ENCODE data around the gene GOT2.
"Not testable (repeated sequence)": the region's sequence is repeated elsewhere in the genome, so short reads cannot be mapped to it uniquely, and the experiment has no call there.

The GOT2 gene

DNA sequence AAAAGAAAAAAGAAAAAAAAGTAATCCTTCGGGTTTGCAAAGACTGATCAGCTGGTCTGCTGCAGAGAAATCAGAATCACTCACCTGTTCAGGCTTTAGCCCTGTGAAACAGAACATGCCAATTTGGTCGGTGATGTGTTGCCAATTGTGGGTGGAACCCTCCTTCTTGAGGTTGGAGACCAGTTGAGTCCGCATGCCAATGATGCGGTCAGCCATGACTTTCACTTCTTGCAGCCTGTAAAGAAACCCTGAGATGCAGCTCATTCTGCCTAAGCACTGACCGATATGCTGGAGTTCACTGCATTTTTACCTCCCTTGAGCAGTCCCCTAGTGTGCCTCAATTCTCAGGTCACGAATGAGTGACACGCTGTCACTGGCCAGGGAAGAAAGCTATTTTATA is 24.8 kb downstream of the GOT2 start:
- no peak overlapping the region for H3K4me3 ChIP-seq (ENCODE audit: low read depth, low read length)
- no peak for DNase-seq (ENCODE audit: low read depth)
- TF ChIP-seq, protein P1, sequence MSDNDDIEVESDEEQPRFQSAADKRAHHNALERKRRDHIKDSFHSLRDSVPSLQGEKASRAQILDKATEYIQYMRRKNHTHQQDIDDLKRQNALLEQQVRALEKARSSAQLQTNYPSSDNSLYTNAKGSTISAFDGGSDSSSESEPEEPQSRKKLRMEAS (IDR thresholded peaks at IDR 0.05; ENCODE audit: low read depth, low read length): no peak
- TF ChIP-seq POLR2A (IDR thresholded peaks at IDR 0.05; ENCODE audit: extremely low read depth, insufficient read length): no peak
- TF ChIP-seq, protein P2, sequence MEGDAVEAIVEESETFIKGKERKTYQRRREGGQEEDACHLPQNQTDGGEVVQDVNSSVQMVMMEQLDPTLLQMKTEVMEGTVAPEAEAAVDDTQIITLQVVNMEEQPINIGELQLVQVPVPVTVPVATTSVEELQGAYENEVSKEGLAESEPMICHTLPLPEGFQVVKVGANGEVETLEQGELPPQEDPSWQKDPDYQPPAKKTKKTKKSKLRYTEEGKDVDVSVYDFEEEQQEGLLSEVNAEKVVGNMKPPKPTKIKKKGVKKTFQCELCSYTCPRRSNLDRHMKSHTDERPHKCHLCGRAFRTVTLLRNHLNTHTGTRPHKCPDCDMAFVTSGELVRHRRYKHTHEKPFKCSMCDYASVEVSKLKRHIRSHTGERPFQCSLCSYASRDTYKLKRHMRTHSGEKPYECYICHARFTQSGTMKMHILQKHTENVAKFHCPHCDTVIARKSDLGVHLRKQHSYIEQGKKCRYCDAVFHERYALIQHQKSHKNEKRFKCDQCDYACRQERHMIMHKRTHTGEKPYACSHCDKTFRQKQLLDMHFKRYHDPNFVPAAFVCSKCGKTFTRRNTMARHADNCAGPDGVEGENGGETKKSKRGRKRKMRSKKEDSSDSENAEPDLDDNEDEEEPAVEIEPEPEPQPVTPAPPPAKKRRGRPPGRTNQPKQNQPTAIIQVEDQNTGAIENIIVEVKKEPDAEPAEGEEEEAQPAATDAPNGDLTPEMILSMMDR (IDR thresholded peaks at IDR 0.05; ENCODE audit: low read depth, low read length): no peak
- no peak for TF ChIP-seq MYC (IDR thresholded peaks at IDR 0.05; ENCODE audit: low read depth, low read length)

DNA sequence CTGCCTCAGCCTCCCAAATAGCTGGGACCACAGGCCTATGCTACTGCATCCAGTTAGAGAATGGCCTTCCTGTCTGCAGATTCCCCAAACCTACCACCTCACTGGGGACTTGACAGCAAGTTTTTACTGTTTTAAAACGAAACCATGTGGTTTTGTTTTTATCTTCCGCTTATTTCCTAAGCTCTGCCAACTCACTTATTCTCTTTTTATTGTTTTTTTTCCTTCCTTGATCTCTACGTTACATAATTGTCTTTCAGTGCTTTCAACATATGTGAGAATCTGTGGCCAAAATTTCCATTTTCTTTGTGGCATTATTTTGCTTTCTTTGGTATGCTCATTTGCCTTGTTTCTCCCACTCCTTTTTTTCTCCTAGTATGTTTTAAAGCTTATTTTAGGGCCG is 35.0 kb downstream of the GOT2 start:
- no peak for DNase-seq (ENCODE audit: low read depth)
- TF ChIP-seq, protein P2 (IDR thresholded peaks at IDR 0.05; ENCODE audit: low read depth, low read length): no peak
- peak; percentile 41; the same call in 1 of the 2 replicates for TF ChIP-seq MYC (IDR thresholded peaks at IDR 0.05; ENCODE audit: low read depth, low read length)
- TF ChIP-seq, protein P1 (IDR thresholded peaks at IDR 0.05; ENCODE audit: low read depth, low read length): peak; percentile 30; the same call in 1 of the 2 replicates
- no peak overlapping the region for H3K4me3 ChIP-seq (ENCODE audit: low read depth, low read length)

DNA sequence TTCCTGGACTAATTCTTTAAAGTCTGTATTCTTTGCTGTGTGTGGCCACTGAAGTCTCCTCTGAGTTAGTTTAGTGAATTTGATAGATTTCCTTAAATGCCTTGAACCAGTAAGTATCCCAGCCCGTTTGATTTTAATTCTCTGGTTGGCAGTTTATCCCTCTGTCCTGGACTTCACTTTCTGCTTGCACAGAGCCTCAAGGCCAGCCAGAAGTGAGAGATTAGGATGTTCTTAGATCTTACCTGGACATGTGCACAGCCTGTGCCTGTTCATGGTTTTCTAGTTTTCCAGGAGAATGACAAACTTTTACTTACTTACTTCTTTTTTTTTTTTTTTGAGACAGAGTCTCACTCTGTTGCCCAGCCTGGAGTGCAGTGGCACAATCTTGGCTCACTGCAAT is 38.7 kb downstream of the GOT2 start:
- no peak overlapping the region for H3K4me3 ChIP-seq (ENCODE audit: low read depth, low read length)
- TF ChIP-seq, protein P1 (IDR thresholded peaks at IDR 0.05; ENCODE audit: low read depth, low read length): no peak
- TF ChIP-seq POLR2A (IDR thresholded peaks at IDR 0.05; ENCODE audit: extremely low read depth, insufficient read length) (no peak), MYC (IDR thresholded peaks at IDR 0.05; ENCODE audit: low read depth, low read length) (no peak)
- TF ChIP-seq, protein P2 (IDR thresholded peaks at IDR 0.05; ENCODE audit: low read depth, low read length): no peak
- DNase-seq (ENCODE audit: low read depth): no peak

DNA sequence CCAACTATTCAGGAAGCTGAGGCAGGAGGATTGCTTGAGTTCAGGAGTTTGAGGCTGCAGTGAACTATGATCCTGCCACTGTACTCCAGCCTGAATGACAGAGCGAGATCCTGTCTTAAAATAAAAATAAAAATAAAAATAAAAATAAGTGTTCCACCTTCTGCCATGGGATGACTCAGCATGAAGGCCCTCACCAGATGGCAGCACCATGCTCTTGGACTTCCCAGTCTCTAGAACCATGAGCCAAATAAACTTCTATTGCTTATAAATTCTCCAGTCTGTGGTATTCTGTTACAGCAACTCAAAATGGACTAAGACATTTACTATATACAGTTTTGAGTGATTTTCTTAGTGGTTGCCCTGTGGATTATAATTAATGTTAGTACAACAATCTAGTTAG is 41.7 kb downstream of the GOT2 start:
- DNase-seq (ENCODE audit: low read depth): no peak
- TF ChIP-seq, protein P2 (IDR thresholded peaks at IDR 0.05; ENCODE audit: low read depth, low read length): no peak
- TF ChIP-seq, protein P1 (IDR thresholded peaks at IDR 0.05; ENCODE audit: low read depth, low read length): no peak
- TF ChIP-seq POLR2A (IDR thresholded peaks at IDR 0.05; ENCODE audit: extremely low read depth, insufficient read length) (no peak), MYC (IDR thresholded peaks at IDR 0.05; ENCODE audit: low read depth, low read length) (no peak)
- H3K4me3 ChIP-seq (ENCODE audit: low read depth, low read length): no peak overlapping the region

DNA sequence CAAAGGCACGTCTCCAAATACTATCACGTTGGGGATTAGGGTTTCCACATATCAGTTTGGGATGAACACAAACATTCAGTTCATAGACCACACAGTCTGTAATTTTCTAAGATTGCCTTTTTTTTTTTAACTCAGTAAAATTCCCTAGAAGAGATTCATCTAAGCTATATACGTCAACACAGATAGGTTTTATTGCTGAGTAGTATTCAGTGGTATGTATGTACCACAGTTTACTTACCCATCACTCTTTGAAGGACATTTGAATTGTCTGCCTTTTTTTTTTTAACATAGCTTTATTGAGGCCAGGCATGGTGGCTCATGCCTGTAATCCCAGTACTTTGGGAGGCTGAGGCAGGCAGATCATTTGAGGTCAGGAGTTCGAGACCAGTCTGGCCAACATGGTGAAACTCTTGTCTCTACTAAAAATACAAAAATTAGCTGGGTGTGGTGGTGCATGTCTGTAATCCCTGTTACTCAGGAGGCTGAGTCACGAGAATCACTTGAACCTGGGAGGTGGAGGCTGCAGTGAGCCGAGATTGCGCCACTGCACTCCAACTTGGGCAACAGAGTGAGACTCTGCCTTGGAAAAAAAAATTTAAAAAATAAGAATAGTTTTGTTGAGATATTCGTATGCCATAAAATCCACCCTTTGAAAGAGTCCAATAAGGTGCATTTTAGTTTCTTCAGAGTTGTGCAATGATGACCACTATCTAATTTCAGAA is 47.0 kb downstream of the GOT2 start:
- not testable (repeated sequence) for DNase-seq (ENCODE audit: low read depth); H3K4me3 ChIP-seq (ENCODE audit: low read depth, low read length)

DNA sequence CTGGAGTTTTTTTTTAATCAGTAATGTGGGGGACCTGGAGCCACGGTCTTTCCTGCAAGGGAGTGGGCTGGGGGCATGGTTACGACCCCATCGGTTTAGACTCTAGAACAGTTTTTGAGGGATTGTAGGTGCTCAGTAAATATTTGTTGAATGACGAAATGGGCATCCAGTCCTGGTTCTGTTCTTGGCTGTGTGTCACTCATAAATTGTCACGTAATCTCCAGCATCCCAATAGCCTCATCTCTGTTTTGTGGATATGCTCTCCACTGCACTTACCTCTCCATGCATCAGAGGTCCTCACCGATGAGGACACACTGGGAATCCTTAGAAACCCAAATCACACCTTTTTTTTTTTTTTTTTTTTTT is 49.0 kb downstream of the GOT2 start:
- TF ChIP-seq, protein P2 (IDR thresholded peaks at IDR 0.05; ENCODE audit: low read depth, low read length): no peak
- TF ChIP-seq, protein P1 (IDR thresholded peaks at IDR 0.05; ENCODE audit: low read depth, low read length): no peak
- TF ChIP-seq MYC (IDR thresholded peaks at IDR 0.05; ENCODE audit: low read depth, low read length) (no peak), POLR2A (IDR thresholded peaks at IDR 0.05; ENCODE audit: extremely low read depth, insufficient read length) (no peak)
- DNase-seq (ENCODE audit: low read depth): no peak
- no peak overlapping the region for H3K4me3 ChIP-seq (ENCODE audit: low read depth, low read length)
